ACC112 (cell line): ENCODE data around the gene NEBL.

Source experiments
- H2AFZ ChIP-seq: fragments of 200-600 bp; sonication (generic); one replicate; pipeline ENCODE4 v1.6.0; 2017; ENCODE audit warnings: antibody characterized with exemption, low read length; ENCODE audit not compliant: unreplicated experiment
- H3K27ac ChIP-seq: fragments of 200-600 bp; sonication (generic); 2 replicates; pipeline ENCODE4 v1.5.1; 2014; ENCODE audit warnings: low read depth, mild to moderate bottlenecking, antibody characterized with exemption, low read length, moderate library complexity
- H3K27me3 ChIP-seq: fragments of 200-600 bp; sonication (generic); 2 replicates; pipeline ENCODE4 v1.6.1; 2014; ENCODE audit warnings: mild to moderate bottlenecking, antibody characterized with exemption, low read length, moderate library complexity, mixed read lengths; ENCODE audit not compliant: insufficient read depth
- H3K36me3 ChIP-seq: fragments of 200-600 bp; sonication (generic); 2 replicates; pipeline ENCODE4 v1.6.1; 2016; ENCODE audit warnings: mild to moderate bottlenecking, antibody characterized with exemption, low read length, moderate library complexity, mixed read lengths; ENCODE audit not compliant: insufficient read depth
- H3K4me1 ChIP-seq: fragments of 200-600 bp; sonication (generic); one replicate; pipeline ENCODE4 v1.6.1; 2016; ENCODE audit warnings: low read length, mixed read lengths; ENCODE audit not compliant: insufficient read depth, unreplicated experiment, control insufficient read depth
- H3K4me3 ChIP-seq: fragments of 200-600 bp; sonication (generic); 2 replicates; pipeline ENCODE4 v1.5.1; 2014; ENCODE audit warnings: mild to moderate bottlenecking, low read depth, low read length
- H3K79me2 ChIP-seq: fragments of 200-600 bp; sonication (generic); one replicate; pipeline ENCODE4 v1.6.0; 2016; ENCODE audit warnings: low read length; ENCODE audit not compliant: control insufficient read depth, unreplicated experiment, insufficient read depth

Gene NEBL

DNA sequence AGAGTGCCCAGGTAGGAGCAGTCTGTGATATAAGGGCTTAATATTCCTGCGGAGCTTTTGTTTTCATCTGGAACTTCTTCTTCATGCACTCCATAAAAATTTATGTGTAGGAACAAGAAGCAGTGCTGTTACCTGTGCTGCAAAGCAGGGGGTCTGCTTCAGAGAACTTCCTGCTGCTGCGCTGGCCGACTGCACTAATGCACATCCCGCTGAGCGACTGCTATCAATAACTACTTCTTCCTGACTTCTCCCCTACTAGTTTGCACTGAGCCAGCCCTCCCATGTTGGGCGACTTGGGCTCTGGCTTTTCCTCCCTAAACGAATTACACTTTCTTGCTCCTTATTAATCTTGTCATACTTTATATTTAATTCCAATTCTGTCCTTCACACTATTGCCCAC lies 150.3 kb downstream of the NEBL start:
- Histone ChIP-seq H3K4me3 (no peak overlapping the region), H3K79me2 (no peaks in the 10 kb centered on the region), H3K36me3 (no peaks in the 10 kb centered on the region), H3K27me3 (no peaks in the 10 kb centered on the region), H2AFZ (no peak overlapping the region), H3K27ac (no peak overlapping the region), H3K4me1 (no peaks in the 10 kb centered on the region)

DNA sequence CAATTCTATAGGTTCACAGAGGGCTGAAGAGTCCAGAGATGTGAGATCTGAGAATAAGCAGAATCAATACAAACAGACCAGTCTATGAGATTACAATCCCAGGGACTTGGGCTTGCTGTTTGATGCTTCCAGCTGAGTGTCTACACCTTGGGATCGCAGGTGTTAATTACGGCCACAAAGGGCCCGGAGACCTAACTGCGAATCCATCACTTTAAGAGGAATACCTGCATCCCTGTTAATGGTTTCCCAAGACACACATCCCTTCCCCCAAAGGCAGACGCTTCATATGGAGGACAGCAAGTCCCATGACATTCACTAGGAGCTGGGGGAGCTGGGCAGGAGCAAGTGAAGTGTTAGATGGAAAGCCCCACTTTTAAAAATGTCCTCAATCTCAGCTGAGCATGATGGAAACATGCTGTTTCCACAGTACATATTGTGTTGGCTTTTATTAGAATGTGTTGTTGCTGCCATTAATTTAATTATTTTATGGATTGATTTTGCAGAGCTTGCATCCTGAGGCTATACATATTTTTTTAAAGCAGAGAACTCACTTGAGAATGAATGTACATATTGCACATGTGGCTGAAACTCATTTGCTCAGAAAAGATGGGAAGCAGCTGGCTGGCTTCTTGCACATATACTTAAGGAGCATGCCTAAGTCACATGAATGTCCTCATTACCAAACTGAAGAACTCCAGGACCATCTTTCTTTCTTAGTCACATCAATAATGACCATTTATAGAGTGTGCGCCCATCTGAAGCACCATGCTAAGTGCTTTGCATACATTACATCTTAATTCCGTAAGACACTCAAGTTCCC lies 151.3 kb downstream of the NEBL start:
- H3K36me3 ChIP-seq: no peaks in the 10 kb centered on the region
- H3K79me2 ChIP-seq: no peaks in the 10 kb centered on the region
- H3K4me1 ChIP-seq: no peaks in the 10 kb centered on the region
- no peak overlapping the region for H2AFZ ChIP-seq
- no peaks in the 10 kb centered on the region for H3K27me3 ChIP-seq
- no peak overlapping the region for H3K4me3 ChIP-seq
- no peak overlapping the region for H3K27ac ChIP-seq

- no peaks in the 10 kb centered on the region for H3K27me3 ChIP-seq
- H3K36me3 ChIP-seq: no peaks in the 10 kb centered on the region
- no peak overlapping the region for H3K4me3 ChIP-seq
- H3K27ac ChIP-seq: no peak overlapping the region
- no peaks in the 10 kb centered on the region for H3K4me1 ChIP-seq
- no peaks in the 10 kb centered on the region for H3K79me2 ChIP-seq
- H2AFZ ChIP-seq: no peak overlapping the region
Measured at GRCh38 chr10:20744821-20745220, 152.3 kb downstream of the NEBL start.

- Histone ChIP-seq H3K27me3 (no peaks in the 10 kb centered on the region), H3K36me3 (no peaks in the 10 kb centered on the region), H3K4me1 (no peaks in the 10 kb centered on the region), H3K4me3 (no peak overlapping the region), H3K27ac (no peak overlapping the region), H3K79me2 (no peaks in the 10 kb centered on the region), H2AFZ (no peak overlapping the region)
Measured at GRCh38 chr10:20743942-20744341, 153.2 kb downstream of the NEBL start.

- H3K27ac ChIP-seq: no peak overlapping the region
- no peaks in the 10 kb centered on the region for H3K79me2 ChIP-seq
- H3K36me3 ChIP-seq: no peaks in the 10 kb centered on the region
- no peaks in the 10 kb centered on the region for H3K27me3 ChIP-seq
- no peak overlapping the region for H3K4me3 ChIP-seq
- no peak overlapping the region for H2AFZ ChIP-seq
- no peaks in the 10 kb centered on the region for H3K4me1 ChIP-seq
Measured at GRCh38 chr10:20742737-20743541, 154.2 kb downstream of the NEBL start.

GRCh38 chr10:20740120-20740519 lies 157.0 kb downstream of the NEBL start:
- no peaks in the 10 kb centered on the region for H3K27me3 ChIP-seq
- no peak overlapping the region for H3K27ac ChIP-seq
- H2AFZ ChIP-seq: no peak overlapping the region
- H3K4me3 ChIP-seq: no peak overlapping the region
- H3K36me3 ChIP-seq: no peaks in the 10 kb centered on the region
- H3K79me2 ChIP-seq: no peaks in the 10 kb centered on the region
- H3K4me1 ChIP-seq: no peaks in the 10 kb centered on the region

DNA sequence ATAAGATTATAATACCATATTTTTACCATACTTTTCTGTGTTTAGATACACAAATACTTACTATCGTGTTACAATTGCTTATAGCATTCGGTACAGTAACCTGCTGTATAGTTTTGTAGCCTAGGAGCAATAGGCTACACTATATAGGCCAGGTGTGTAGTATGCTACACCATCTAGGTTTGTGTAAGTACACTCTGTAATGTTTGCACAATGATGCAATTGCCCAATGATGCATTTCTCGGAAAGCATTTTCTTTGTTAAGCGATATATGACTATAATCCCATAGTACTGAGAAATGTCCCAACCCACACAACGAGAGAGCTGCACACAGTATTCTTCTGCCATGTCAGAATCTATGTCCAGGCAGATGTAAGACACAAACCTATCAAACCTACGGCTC lies 160.0 kb downstream of the NEBL start:
- H2AFZ ChIP-seq: no peak overlapping the region
- H3K4me3 ChIP-seq: no peak overlapping the region
- no peaks in the 10 kb centered on the region for H3K36me3 ChIP-seq
- H3K27me3 ChIP-seq: no peaks in the 10 kb centered on the region
- H3K79me2 ChIP-seq: no peaks in the 10 kb centered on the region
- no peaks in the 10 kb centered on the region for H3K4me1 ChIP-seq
- H3K27ac ChIP-seq: no peak overlapping the region
